Lower leg skin (tissue), 4 donors: Measurements from ENCODE around the gene TMCO4. TPM values are rescaled to one million over a fixed set of nuclear protein-coding genes. Genes with fewer than 3 reads are reported as not detected.

Experiments used
- DNase-seq, 2 donors: peaks; one replicate each; pipeline ENCODE4 v3.0.0-alpha.2; 2019; ENCODE audit warnings: low spot score in 2 of 2
- H3K4me3 ChIP-seq: fragments of 200-600 bp; sonication (generic); 2 replicates; pipeline ENCODE4 v1.5.1; 2017; ENCODE audit warnings: mild to moderate bottlenecking, low read depth; ENCODE audit not compliant: poor library complexity, severe bottlenecking
- POLR2A ChIP-seq, 2 donors: fragments of 450-650 bp; IDR thresholded peaks; one replicate each; pipeline ENCODE4 v1.6.1; 2016 to 2017; ENCODE audit warnings: antibody characterized with exemption in 2 of 2, mild to moderate bottlenecking in 1 of 2, moderate library complexity in 1 of 2
- WGBS, 2 donors: methylation state at CpG; one replicate each; pipeline ENCODE4 v1.1.5; 2018; 5-methylcytosine and 5-hydroxymethylcytosine counted together
- intact Hi-C: fragments of 100-400 bp; cut with DNase I; formaldehyde crosslinking; loops from one replicate; pipeline ENCODE4 v1.15.0; 2023; ENCODE audit warnings: low total_unique reads
- total RNA-seq, 4 donors: library from RNA; depleted of rRNA; stranded (reverse); fragments of >200 nt; gene quantifications; one replicate each; pipeline ENCODE4 v1.1.0, GENCODE V29; 2016
- TF ChIP-seq, protein P1 (sequence below), 3 donors: fragments of 450-650 bp; IDR thresholded peaks; one replicate each; pipeline ENCODE4 v1.5.1; 2016; ENCODE audit warnings: antibody characterized with exemption in 3 of 3, mild to moderate bottlenecking in 3 of 3, moderate library complexity in 2 of 3

Gene TMCO4
- total RNA-seq, 4 donors from 2014 or later, result 10.6 to 26.7 (median 18.7) TPM

DNA sequence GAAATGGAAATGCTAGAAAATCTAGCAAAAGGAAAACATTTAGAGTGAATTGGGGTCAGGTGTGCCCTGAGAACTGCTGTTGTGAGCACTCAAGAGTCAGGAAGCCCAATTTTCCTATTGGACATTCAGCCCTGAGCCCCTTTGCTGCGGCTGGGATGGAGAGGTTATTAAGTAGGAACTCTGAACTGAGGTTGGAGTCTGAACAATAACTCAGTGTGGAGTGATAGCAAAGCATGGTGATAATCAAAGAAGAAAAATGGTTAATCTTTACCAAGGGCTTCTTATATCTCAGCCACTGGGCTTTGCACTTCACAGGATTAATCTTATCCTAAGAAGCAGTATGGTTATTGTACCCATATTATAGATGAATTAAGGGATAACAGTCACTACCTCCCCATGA, 52.0 kb downstream of the TMCO4 start:
- TF ChIP-seq, protein P1, sequence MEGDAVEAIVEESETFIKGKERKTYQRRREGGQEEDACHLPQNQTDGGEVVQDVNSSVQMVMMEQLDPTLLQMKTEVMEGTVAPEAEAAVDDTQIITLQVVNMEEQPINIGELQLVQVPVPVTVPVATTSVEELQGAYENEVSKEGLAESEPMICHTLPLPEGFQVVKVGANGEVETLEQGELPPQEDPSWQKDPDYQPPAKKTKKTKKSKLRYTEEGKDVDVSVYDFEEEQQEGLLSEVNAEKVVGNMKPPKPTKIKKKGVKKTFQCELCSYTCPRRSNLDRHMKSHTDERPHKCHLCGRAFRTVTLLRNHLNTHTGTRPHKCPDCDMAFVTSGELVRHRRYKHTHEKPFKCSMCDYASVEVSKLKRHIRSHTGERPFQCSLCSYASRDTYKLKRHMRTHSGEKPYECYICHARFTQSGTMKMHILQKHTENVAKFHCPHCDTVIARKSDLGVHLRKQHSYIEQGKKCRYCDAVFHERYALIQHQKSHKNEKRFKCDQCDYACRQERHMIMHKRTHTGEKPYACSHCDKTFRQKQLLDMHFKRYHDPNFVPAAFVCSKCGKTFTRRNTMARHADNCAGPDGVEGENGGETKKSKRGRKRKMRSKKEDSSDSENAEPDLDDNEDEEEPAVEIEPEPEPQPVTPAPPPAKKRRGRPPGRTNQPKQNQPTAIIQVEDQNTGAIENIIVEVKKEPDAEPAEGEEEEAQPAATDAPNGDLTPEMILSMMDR (IDR thresholded peaks at IDR 0.05), result no peak
- TF ChIP-seq POLR2A (IDR thresholded peaks at IDR 0.05), result no peak
- no peak overlapping the region for H3K4me3 ChIP-seq
- WGBS, 2 donors, result 82 to 86% methylated on average over 1 of the region's 1 CpG
- intact Hi-C loops, result no loop called here
- DNase-seq, result no peak

GRCh38 chr1:19744886-19745285, 54.8 kb downstream of the TMCO4 start:
- intact Hi-C loops, result no loop called here
- no peak for TF ChIP-seq POLR2A (IDR thresholded peaks at IDR 0.05)
- TF ChIP-seq, protein P1 (IDR thresholded peaks at IDR 0.05), result no peak
- WGBS, 2 donors, result 94 to 95% methylated on average over 1 of the region's 1 CpG
- H3K4me3 ChIP-seq, result no peak overlapping the region
- no peak for DNase-seq

- intact Hi-C loops, result no loop called here
- no peak overlapping the region for H3K4me3 ChIP-seq
- TF ChIP-seq, protein P1 (IDR thresholded peaks at IDR 0.05), result no peak
- no peak for TF ChIP-seq POLR2A (IDR thresholded peaks at IDR 0.05)
- 85 to 86% methylated on average over 4 of the region's 4 CpGs for WGBS, 2 donors
- no peak for DNase-seq
Measured at GRCh38 chr1:19744335-19744743, 55.4 kb downstream of the TMCO4 start.

GRCh38 chr1:19743793-19744192, 55.9 kb downstream of the TMCO4 start:
- H3K4me3 ChIP-seq, result no peak overlapping the region
- 91 to 95% methylated on average over 9 of the region's 9 CpGs for WGBS, 2 donors
- intact Hi-C loops, result no loop called here
- TF ChIP-seq, protein P1 (IDR thresholded peaks at IDR 0.05), result no peak
- no peak for TF ChIP-seq POLR2A (IDR thresholded peaks at IDR 0.05)
- no peak for DNase-seq

- intact Hi-C loops, result no loop called here
- no peak overlapping the region for H3K4me3 ChIP-seq
- no peak for DNase-seq
- TF ChIP-seq POLR2A (IDR thresholded peaks at IDR 0.05), result no peak
- TF ChIP-seq, protein P1 (IDR thresholded peaks at IDR 0.05), result no peak
- WGBS, 2 donors, result 91 to 96% methylated on average over 3 of the region's 3 CpGs
Measured at GRCh38 chr1:19743180-19743579, 56.5 kb downstream of the TMCO4 start.

- 62 to 77% methylated on average over 4 to 5 of the region's 5 CpGs for WGBS, 2 donors
- intact Hi-C loops, result no loop called here
- DNase-seq, result no peak
- no peak overlapping the region for H3K4me3 ChIP-seq
- no peak for TF ChIP-seq POLR2A (IDR thresholded peaks at IDR 0.05)
- TF ChIP-seq, protein P1 (IDR thresholded peaks at IDR 0.05), result no peak
Measured at GRCh38 chr1:19739628-19740027, 60.1 kb downstream of the TMCO4 start.
